Ovary (tissue), 3 donors: ENCODE data around the gene PGLYRP2.

Source experiments
- CTCF ChIP-seq, 3 donors: fragments of 450-650 bp in 2 of 3; fragments of 200-600 bp in 1 of 3; IDR thresholded peaks; one replicate each; pipeline versions ENCODE4 v1.5.1 to v1.8.0; 2016 to 2022; ENCODE audit warnings: antibody characterized with exemption in 3 of 3, mild to moderate bottlenecking in 1 of 3
- EP300 ChIP-seq: sonication (generic); formaldehyde crosslinking; IDR thresholded peaks from one replicate; pipeline ENCODE4 v1.6.1; 2017; ENCODE audit warnings: antibody characterized with exemption
- POLR2A ChIP-seq: fragments of 450-650 bp; IDR thresholded peaks from one replicate; pipeline ENCODE4 v1.6.1; 2017; ENCODE audit warnings: antibody characterized with exemption, mild to moderate bottlenecking, moderate library complexity
- donor health status: DM: no; HTN: no; CAD: no.

- no peak for TF ChIP-seq POLR2A
- no peak for TF ChIP-seq CTCF (IDR thresholded peaks at IDR 0.05)
- no peak for TF ChIP-seq EP300
Observed at GRCh38 chr19:15430526-15431120, 48.7 kb downstream of the PGLYRP2 start.
